Naive thymus-derived CD8-positive, alpha-beta T cell (primary cell): ENCODE data around the gene RFNG. TPM values are rescaled to one million over a fixed set of nuclear protein-coding genes. Genes with fewer than 3 reads are reported as not detected.
A peak's percentile ranks its signal among the peaks of the same experiment; 100 is the strongest.
"Not testable (repeated sequence)": the region's sequence is repeated elsewhere in the genome, so short reads cannot be mapped to it uniquely, and the experiment has no call there.

ENCODE experiments used
- ATAC-seq, 2 donors: fragments of 150-1000 bp; cut with Tn5 transposase in 1 of 2; sonication (Bioruptor Pico), chemical (Tn5 transposase) in 1 of 2; 1 replicate in 1 of 2; 2 replicates in 1 of 2; pipeline ENCODE4 v1.10.0; 2021; ENCODE audit warnings: mild to moderate bottlenecking in 2 of 2, moderate library complexity in 2 of 2
- POLR2A ChIA-PET: fragments of 350-600 bp; sonication (Branson Sonifier 250); formaldehyde crosslinking; loops from one replicate; lab custom pipeline; 2021; ENCODE audit warnings: antibody characterized with exemption; lab: Charles Lee
- DNase-seq, 10 donors: peaks; one replicate each; pipeline versions ENCODE4 v3.0.0 to v3.0.0-alpha.2; 2020 to 2022
- H3K27ac Mint-ChIP-seq, 10 donors: one replicate each; pipeline ENCODE4 v1.8.0; 2020 to 2022; ENCODE audit warnings: mild to moderate bottlenecking in 10 of 10, mixed read lengths in 10 of 10, moderate library complexity in 4 of 10, inconsistent platforms in 1 of 10
- H3K27me3 Mint-ChIP-seq, 5 donors: one replicate each; pipeline ENCODE4 v1.8.0; 2021 to 2022; ENCODE audit warnings: mixed read lengths in 5 of 5
- H3K36me3 Mint-ChIP-seq, 3 donors: one replicate each; pipeline ENCODE4 v1.8.0; 2020 to 2022; ENCODE audit warnings: mixed read lengths in 3 of 3, mild to moderate bottlenecking in 2 of 3, inconsistent platforms in 1 of 3
- H3K4me1 Mint-ChIP-seq, 4 donors: one replicate each; pipeline ENCODE4 v1.8.0; 2021 to 2022; ENCODE audit warnings: mixed read lengths in 4 of 4
- H3K4me3 Mint-ChIP-seq, 10 donors: one replicate each; pipeline ENCODE4 v1.8.0; 2020 to 2022; ENCODE audit warnings: mild to moderate bottlenecking in 10 of 10, mixed read lengths in 10 of 10, moderate library complexity in 6 of 10, inconsistent platforms in 1 of 10
- H3K9me3 Mint-ChIP-seq, 9 donors: one replicate each; pipeline ENCODE4 v1.8.0; 2020 to 2022; ENCODE audit warnings: mixed read lengths in 9 of 9, mild to moderate bottlenecking in 3 of 9, inconsistent platforms in 1 of 9, moderate library complexity in 1 of 9
- polyA plus RNA-seq, 3 donors: library from polyadenylated mRNA; unstranded; fragments of 300-500 nt; fragmentation: Illumina TruSeq; gene quantifications; one replicate each; pipeline ENCODE4 v1.2.3, GENCODE V29; 2021
- total RNA-seq, 8 experiments: library from RNA in 2 of 8; stranded (reverse) in 2 of 8; gene quantifications; one replicate each; pipeline ENCODE4 v1.2.3 and lab custom pipeline; 2021 to 2026

Gene RFNG
- total and polyA plus RNA-seq, 5 experiments from 2014 or later: 2.2 to 42.1 (median 8.5) TPM

DNA sequence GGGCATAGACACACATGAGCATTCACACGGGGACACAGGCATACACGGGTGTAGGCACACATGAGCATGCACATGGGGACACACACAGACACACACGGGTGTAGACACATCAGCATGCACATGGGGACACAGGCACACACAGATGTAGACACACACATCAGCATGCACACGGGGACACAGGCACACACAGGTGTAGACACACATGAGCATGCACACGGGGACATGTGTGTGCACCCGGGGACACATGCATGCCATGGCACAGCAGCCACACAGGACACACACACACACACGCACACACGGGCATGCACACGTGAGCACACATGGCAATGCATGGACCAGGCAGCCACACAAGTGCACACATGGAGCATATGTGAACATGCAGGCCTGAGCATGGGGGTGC lies 9.0 kb downstream of the RFNG start:
- no peak for DNase-seq
- Mint-ChIP-seq H3K9me3 (no peaks in the 10 kb centered on the region), H3K36me3 (peaks cover 0 to 7% (median 0%) of the 10 kb centered on the region in 3 donors), H3K4me1 (peaks cover 9 to 20% (median 13%) of the 10 kb centered on the region in 4 donors), H3K4me3 (no peak overlapping the region), H3K27me3 (no peaks in the 10 kb centered on the region), H3K27ac (peak overlapping the region in 1 of 10 donors; percentile 65)
- POLR2A ChIA-PET: interaction anchor here (0.6 to 1.1 kb wide), 2 partner anchors 12 to 411 kb away, joined by 3 read pairs; no protein-coding TSS in a partner anchor
- no peak for ATAC-seq

- Mint-ChIP-seq H3K27me3 (no peaks in the 10 kb centered on the region), H3K36me3 (no peaks in the 10 kb centered on the region), H3K4me3 (no peak overlapping the region), H3K27ac (no peak overlapping the region), H3K4me1 (peaks cover 11 to 19% (median 16%) of the 10 kb centered on the region in 4 donors), H3K9me3 (no peaks in the 10 kb centered on the region)
- no peak for DNase-seq
- ATAC-seq: no peak
- POLR2A ChIA-PET: interaction anchor here (0.8 kb wide), 1 partner anchor 10 kb away, joined by 4 read pairs; no protein-coding TSS in a partner anchor
These were observed 10.3 kb downstream of the RFNG start for GRCh38 chr17:82041144-82041814.

DNA sequence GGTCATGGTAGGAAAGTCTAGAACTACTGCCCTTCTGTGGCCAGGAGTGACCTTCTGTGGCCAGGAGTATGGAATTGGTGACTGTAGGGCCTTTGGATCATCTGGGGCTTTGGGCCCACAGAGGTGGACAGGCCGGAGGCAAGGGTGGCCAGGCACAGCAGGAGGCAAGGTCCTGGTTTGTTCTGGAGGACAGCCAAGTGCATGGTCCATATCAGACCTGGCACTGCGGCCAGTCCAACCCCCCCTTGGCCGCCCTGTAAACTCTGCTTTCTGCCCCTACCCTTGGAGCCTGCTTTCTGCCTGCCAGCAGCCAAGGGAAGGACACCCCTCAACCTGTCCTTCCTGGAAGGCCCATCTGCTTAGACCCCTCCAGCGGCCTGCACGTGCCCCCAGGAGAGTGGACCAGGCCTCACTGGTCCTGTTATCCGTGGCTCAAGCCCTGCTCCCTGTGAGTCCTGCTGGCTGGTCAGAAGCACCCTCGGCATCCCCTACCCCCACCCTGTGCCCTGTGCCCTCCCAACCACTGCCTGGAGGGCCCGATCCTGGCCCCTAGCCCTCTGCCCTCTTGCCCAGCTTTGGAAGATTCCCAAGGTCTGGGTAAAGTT lies 11.8 kb downstream of the RFNG start:
- POLR2A ChIA-PET: interaction anchor here (2.6 kb wide), 1 partner anchor 11 kb away, joined by 23 read pairs; the partner anchor contains the start of genes GPS1 and RFNG
- H3K27me3 Mint-ChIP-seq: no peaks in the 10 kb centered on the region
- DNase-seq (no peak), ATAC-seq (no peak)
- H3K4me3 Mint-ChIP-seq: no peak overlapping the region
- no peaks in the 10 kb centered on the region for H3K9me3 Mint-ChIP-seq
- H3K27ac Mint-ChIP-seq: no peak overlapping the region
- H3K36me3 Mint-ChIP-seq: peaks cover 0 to 4% (median 3%) of the 10 kb centered on the region in 3 donors
- peaks cover 14 to 31% (median 28%) of the 10 kb centered on the region in 4 donors for H3K4me1 Mint-ChIP-seq

- not testable (repeated sequence) for H3K9me3 Mint-ChIP-seq, H3K27me3 Mint-ChIP-seq, ATAC-seq, DNase-seq, H3K36me3 Mint-ChIP-seq
- H3K4me1 Mint-ChIP-seq: peaks cover 15 to 31% (median 28%) of the 10 kb centered on the region in 4 donors
- POLR2A ChIA-PET: interaction anchor here (0.6 to 2.6 kb wide), 3 partner anchors 12 to 88 kb away, joined by 3 to 23 read pairs (median 18); partner anchors contain the start of genes GPS1 and RFNG
- H3K27ac Mint-ChIP-seq: peak overlapping the region in 1 of 10 donors; percentile 18
- peak overlapping the region in 7 of 10 donors; percentile 1 to 63 (median 27) for H3K4me3 Mint-ChIP-seq
These were observed 12.7 kb downstream of the RFNG start for GRCh38 chr17:82038796-82039409.

GRCh38 chr17:82037889-82038195 lies 13.8 kb downstream of the RFNG start:
- H3K4me1 Mint-ChIP-seq: peaks cover 15 to 31% (median 28%) of the 10 kb centered on the region in 4 donors
- no peaks in the 10 kb centered on the region for H3K9me3 Mint-ChIP-seq
- peak overlapping the region; percentile 81 to 96 (median 91) for H3K4me3 Mint-ChIP-seq
- no peaks in the 10 kb centered on the region for H3K27me3 Mint-ChIP-seq
- peak overlapping the region; percentile 66 to 95 (median 90) for H3K27ac Mint-ChIP-seq
- peaks cover 0 to 4% (median 3%) of the 10 kb centered on the region in 3 donors for H3K36me3 Mint-ChIP-seq
- ATAC-seq: no peak
- POLR2A ChIA-PET: interaction anchor here (0.6 to 2.6 kb wide), 18 partner anchors 10 to 531 kb away, joined by 3 to 23 read pairs (median 4); partner anchors contain the start of genes CENPX, DUS1L, FASN and GPS1
- no peak for DNase-seq

GRCh38 chr17:82037092-82037888 lies 14.3 kb downstream of the RFNG start, which contains the start of gene DCXR:
DCXR (minus strand) TSS chr17:82037697; CDS start chr17:82037682, 15 bp downstream.
- Mint-ChIP-seq H3K4me1 (peaks cover 15 to 31% (median 28%) of the 10 kb centered on the region in 4 donors), H3K27me3 (no peaks in the 10 kb centered on the region), H3K4me3 (peak within 1 kb of the TSS; percentile 81 to 96 (median 91)), H3K27ac (peak within 1 kb of the TSS; percentile 66 to 95 (median 91)), H3K9me3 (no peaks in the 10 kb centered on the region), H3K36me3 (peaks cover 0 to 4% (median 3%) of the 10 kb centered on the region in 3 donors)
- DNase-seq: peak; percentile 90 to 97 (median 93)
- POLR2A ChIA-PET: interaction anchor here (0.6 to 2.6 kb wide), 21 partner anchors 10 to 530 kb away, joined by 3 to 23 read pairs (median 4); partner anchors contain the start of genes CENPX, DUS1L, FASN and GPS1
- peak; percentile 92 to 93 for ATAC-seq

DNA sequence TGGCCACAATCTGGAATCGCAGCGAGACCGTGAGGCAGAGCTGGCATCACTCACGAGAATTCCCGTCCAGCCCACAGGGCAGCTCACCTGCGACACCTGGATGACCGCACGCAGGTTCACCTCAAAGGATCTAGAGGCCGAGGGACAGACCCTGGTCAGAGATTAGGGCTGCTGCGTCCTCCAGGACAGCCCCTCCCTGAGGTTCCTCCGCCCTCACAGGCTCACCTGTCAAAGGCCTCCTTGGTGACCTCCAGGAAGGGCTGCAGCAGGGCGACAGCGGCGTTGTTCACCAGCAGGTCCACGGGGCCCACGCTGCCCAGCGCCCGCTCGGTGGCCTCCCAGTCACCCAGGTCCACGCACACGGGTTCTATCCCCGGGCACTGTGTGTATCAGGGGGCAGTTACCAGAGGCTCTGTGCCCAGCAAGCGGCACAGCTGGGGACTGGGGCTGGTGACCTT lies 14.9 kb downstream of the RFNG start:
- Mint-ChIP-seq H3K27ac (peak overlapping the region in 2 of 10 donors; percentile 19 to 95), H3K27me3 (no peaks in the 10 kb centered on the region), H3K4me3 (peak overlapping the region; percentile 68 to 96 (median 81)), H3K4me1 (peaks cover 15 to 31% (median 28%) of the 10 kb centered on the region in 4 donors), H3K9me3 (no peaks in the 10 kb centered on the region), H3K36me3 (peaks cover 0 to 4% (median 3%) of the 10 kb centered on the region in 3 donors)
- POLR2A ChIA-PET: interaction anchor here (0.8 to 2.5 kb wide), 6 partner anchors 14 to 121 kb away, joined by 3 to 18 read pairs (median 4); partner anchors contain the start of genes CENPX and LRRC45
- DNase-seq: no peak
- no peak for ATAC-seq

GRCh38 chr17:82035956-82036633 lies 15.5 kb downstream of the RFNG start:
- Mint-ChIP-seq H3K36me3 (peaks cover 0 to 4% (median 3%) of the 10 kb centered on the region in 3 donors), H3K4me1 (peaks cover 15 to 31% (median 28%) of the 10 kb centered on the region in 4 donors), H3K27ac (peak overlapping the region in 4 of 10 donors; percentile 34 to 95 (median 61)), H3K9me3 (no peaks in the 10 kb centered on the region), H3K27me3 (no peaks in the 10 kb centered on the region), H3K4me3 (peak overlapping the region; percentile 63 to 96 (median 78))
- ATAC-seq (no peak), DNase-seq (no peak)
- POLR2A ChIA-PET: interaction anchor here (0.6 to 1.5 kb wide), 6 partner anchors 13 to 134 kb away, joined by 3 to 4 read pairs (median 4); partner anchors contain the start of genes CENPX, GPS1, LRRC45 and RFNG

- peak overlapping the region; percentile 33 to 94 (median 67) for H3K4me3 Mint-ChIP-seq
- DNase-seq: no peak
- ATAC-seq: no peak
- no peaks in the 10 kb centered on the region for H3K9me3 Mint-ChIP-seq
- H3K4me1 Mint-ChIP-seq: peaks cover 16 to 34% (median 29%) of the 10 kb centered on the region in 4 donors
- peaks cover 0 to 4% (median 3%) of the 10 kb centered on the region in 3 donors for H3K36me3 Mint-ChIP-seq
- H3K27ac Mint-ChIP-seq: peak overlapping the region in 8 of 10 donors; percentile 33 to 78 (median 60)
- POLR2A ChIA-PET: interaction anchor here (0.6 to 1.5 kb wide), 4 partner anchors 15 to 135 kb away, joined by 3 to 4 read pairs (median 4); partner anchors contain the start of genes GPS1 and RFNG
- no peaks in the 10 kb centered on the region for H3K27me3 Mint-ChIP-seq
These were observed 16.1 kb downstream of the RFNG start for GRCh38 chr17:82035488-82035887.

- peaks cover 16 to 41% (median 34%) of the 10 kb centered on the region in 4 donors for H3K4me1 Mint-ChIP-seq
- H3K27me3 Mint-ChIP-seq: no peaks in the 10 kb centered on the region
- peaks cover 0 to 4% (median 3%) of the 10 kb centered on the region in 3 donors for H3K36me3 Mint-ChIP-seq
- H3K9me3 Mint-ChIP-seq: no peaks in the 10 kb centered on the region
- H3K4me3 Mint-ChIP-seq: peak overlapping the region in 6 of 10 donors; percentile 10 to 82 (median 54)
- H3K27ac Mint-ChIP-seq: no peak overlapping the region
- POLR2A ChIA-PET: interaction anchor here (1.1 to 1.2 kb wide), 2 partner anchors 16 to 17 kb away, joined by 3 to 4 read pairs; partner anchors contain the start of genes GPS1 and RFNG
- ATAC-seq (no peak), DNase-seq (no peak)
These were observed 17.1 kb downstream of the RFNG start for GRCh38 chr17:82034371-82035011.
